Uterus (tissue), 2 donors: ENCODE results near the gene CST7.
"Not testable (repeated sequence)": the region's sequence is repeated elsewhere in the genome, so short reads cannot be mapped to it uniquely, and the experiment has no call there.

Source experiments
- POLR2A ChIP-seq, 2 donors: fragments of 450-650 bp; IDR thresholded peaks; one replicate each; pipeline ENCODE4 v1.6.1; 2016; ENCODE audit warnings: antibody characterized with exemption in 2 of 2, mild to moderate bottlenecking in 1 of 2, moderate library complexity in 1 of 2
- TF ChIP-seq, protein P1 (sequence below), 4 experiments: fragments of 200-600 bp in 2 of 4; fragments of 450-650 bp in 2 of 4; sonication (generic) in 2 of 4; IDR thresholded peaks; one replicate each; pipeline ENCODE4 v1.5.1; 2016 to 2019; ENCODE audit warnings: antibody characterized with exemption in 4 of 4, mild to moderate bottlenecking in 2 of 4, moderate library complexity in 1 of 4

DNA sequence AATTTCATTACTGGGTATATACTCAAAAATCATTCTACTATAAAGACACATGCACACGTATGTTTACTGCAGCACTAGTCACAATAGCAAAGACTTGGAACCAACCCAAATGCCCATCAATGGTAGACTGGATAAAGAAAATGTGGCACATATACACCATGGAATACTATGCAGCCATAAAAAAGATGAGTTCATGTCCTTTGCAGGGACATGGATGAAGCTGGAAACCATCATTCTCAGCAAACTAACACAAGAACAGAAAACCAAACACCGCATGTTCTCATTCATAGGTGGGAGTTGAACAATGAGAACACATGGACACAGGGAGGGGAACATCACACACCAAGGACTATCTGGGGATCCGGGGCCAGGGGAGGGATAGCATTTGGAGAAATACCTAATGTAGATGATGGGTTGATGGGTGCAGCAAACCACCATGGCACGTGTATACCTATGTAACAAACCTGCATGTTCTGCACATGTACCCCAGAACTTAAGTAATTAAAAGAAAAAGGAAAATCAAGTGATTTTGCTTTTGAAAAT lies 602 bp upstream of the CST7 start:
- TF ChIP-seq, protein P1, sequence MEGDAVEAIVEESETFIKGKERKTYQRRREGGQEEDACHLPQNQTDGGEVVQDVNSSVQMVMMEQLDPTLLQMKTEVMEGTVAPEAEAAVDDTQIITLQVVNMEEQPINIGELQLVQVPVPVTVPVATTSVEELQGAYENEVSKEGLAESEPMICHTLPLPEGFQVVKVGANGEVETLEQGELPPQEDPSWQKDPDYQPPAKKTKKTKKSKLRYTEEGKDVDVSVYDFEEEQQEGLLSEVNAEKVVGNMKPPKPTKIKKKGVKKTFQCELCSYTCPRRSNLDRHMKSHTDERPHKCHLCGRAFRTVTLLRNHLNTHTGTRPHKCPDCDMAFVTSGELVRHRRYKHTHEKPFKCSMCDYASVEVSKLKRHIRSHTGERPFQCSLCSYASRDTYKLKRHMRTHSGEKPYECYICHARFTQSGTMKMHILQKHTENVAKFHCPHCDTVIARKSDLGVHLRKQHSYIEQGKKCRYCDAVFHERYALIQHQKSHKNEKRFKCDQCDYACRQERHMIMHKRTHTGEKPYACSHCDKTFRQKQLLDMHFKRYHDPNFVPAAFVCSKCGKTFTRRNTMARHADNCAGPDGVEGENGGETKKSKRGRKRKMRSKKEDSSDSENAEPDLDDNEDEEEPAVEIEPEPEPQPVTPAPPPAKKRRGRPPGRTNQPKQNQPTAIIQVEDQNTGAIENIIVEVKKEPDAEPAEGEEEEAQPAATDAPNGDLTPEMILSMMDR (IDR thresholded peaks at IDR 0.05), result not testable (repeated sequence)
- TF ChIP-seq POLR2A (IDR thresholded peaks at IDR 0.05), result not testable (repeated sequence)
